ELR (cell line): Measurements from ENCODE around the gene WDSUB1.

Experiments
- DNase-seq: peaks from one replicate; pipeline ENCODE4 v3.0.0-alpha.2; 2015; ENCODE audit warnings: low read depth

WDSUB1 gene

GRCh38 chr2:159195697-159196096 lies 90.8 kb downstream of the WDSUB1 start:
- no peak for DNase-seq

DNA sequence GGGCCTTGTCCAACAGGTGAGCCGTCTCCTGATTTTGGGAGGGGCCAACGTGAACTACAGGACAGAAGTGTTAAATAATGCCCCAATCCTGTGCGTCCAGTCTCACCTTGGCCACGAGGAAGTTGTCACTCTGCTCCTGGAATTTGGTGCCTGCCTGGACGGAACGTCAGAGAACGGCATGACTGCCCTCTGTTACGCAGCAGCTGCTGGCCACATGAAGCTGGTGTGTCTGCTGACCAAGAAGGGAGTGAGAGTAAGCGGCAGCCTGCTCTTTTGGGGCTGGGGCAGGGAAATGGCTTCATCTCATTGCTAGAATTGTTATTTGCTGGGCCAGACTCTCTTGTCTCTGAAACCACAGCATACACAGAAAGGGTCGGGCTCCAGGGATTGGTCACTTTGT lies 92.3 kb downstream of the WDSUB1 start:
- no peak for DNase-seq

DNA sequence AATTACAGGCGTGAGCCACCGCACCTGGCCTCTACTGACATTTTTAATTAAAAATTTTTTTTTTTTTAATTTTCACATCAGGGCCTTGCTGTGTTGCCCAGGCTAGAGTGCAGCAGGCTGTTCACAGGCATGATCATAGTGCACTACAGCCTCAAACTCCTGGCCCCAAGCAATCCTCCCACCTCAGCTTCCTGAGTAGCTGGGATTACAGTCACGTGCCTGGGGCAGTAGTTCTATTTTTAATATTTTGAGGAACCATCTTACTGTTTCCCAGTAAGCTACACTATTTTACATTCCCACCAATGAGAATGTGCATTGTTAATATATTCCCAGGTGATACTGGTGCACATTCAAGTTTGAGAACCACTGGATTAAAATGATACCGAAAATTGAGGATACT lies 92.7 kb downstream of the WDSUB1 start:
- no peak for DNase-seq

GRCh38 chr2:159192371-159192918 lies 94.1 kb downstream of the WDSUB1 start:
- DNase-seq: no peak

GRCh38 chr2:159188449-159188848 lies 98.1 kb downstream of the WDSUB1 start:
- DNase-seq: no peak

DNA sequence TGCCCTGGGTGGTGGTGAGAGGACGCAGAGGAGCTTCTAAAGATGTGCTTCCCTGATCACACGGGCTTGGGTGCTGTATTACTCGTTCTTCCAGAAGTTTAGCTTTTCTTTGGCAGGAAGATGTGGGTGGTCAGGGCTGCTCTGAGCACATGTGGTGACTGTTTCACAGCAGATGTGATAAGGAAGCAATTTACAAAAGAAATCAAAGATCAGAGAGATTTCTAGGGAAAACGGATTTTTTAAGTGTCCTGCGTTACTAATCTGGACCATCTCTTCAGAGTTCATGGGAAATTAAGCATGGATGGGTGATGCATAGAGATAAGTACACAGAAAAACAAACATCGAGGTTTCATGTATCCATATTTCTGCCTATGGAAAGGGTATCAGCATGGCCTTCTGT lies 99.4 kb downstream of the WDSUB1 start:
- no peak for DNase-seq

GRCh38 chr2:159186462-159186861 lies 100.0 kb downstream of the WDSUB1 start:
- DNase-seq: no peak
